OCI-LY1 (cell line): Measurements from ENCODE around the gene ATP6V1G1.

Source experiments
- H2AFZ ChIP-seq: fragments of 200-600 bp; sonication (generic), shearing (Covaris generic); 2 replicates; pipeline ENCODE4 v1.6.0; 2014; ENCODE audit warnings: antibody characterized with exemption, mild to moderate bottlenecking, low read length
- H3F3A ChIP-seq: fragments of 200-600 bp; sonication (generic), shearing (Covaris generic); 2 replicates; pipeline ENCODE4 v1.6.0; 2014; ENCODE audit warnings: mild to moderate bottlenecking, antibody characterized with exemption, low read length, moderate library complexity; ENCODE audit not compliant: insufficient read depth
- H3K27ac ChIP-seq: fragments of 200-600 bp; sonication (generic); 2 replicates; pipeline ENCODE4 v1.5.1; 2014; ENCODE audit warnings: low read length, mixed run types, mild to moderate bottlenecking, low read depth; ENCODE audit not compliant: poor library complexity, severe bottlenecking
- H3K27me3 ChIP-seq: fragments of 200-600 bp; sonication (generic); 2 replicates; pipeline ENCODE4 v1.6.0; 2014; ENCODE audit warnings: antibody characterized with exemption, mild to moderate bottlenecking, low read length, moderate library complexity; ENCODE audit not compliant: insufficient read depth
- H3K36me3 ChIP-seq: fragments of 200-600 bp; sonication (generic); 2 replicates; pipeline ENCODE4 v1.6.1; 2014; ENCODE audit warnings: mild to moderate bottlenecking, antibody characterized with exemption, low read length, moderate library complexity, mixed read lengths; ENCODE audit not compliant: insufficient read depth
- H3K4me1 ChIP-seq: fragments of 200-600 bp; sonication (generic); 2 replicates; pipeline ENCODE4 v1.5.1; 2014; ENCODE audit warnings: mild to moderate bottlenecking, low read length, moderate library complexity; ENCODE audit not compliant: insufficient read depth, severe bottlenecking
- H3K4me2 ChIP-seq: fragments of 200-600 bp; sonication (generic), shearing (Covaris generic); 2 replicates; pipeline ENCODE4 v1.6.1; 2014; ENCODE audit warnings: low read length
- H3K4me3 ChIP-seq: fragments of 200-600 bp; sonication (generic); 2 replicates; pipeline ENCODE4 v1.5.1; 2014; ENCODE audit warnings: low read length, low read depth, mild to moderate bottlenecking, mixed read lengths; ENCODE audit not compliant: poor library complexity, severe bottlenecking
- H3K79me2 ChIP-seq: fragments of 200-600 bp; shearing (Covaris generic); 2 replicates; pipeline ENCODE4 v1.6.1; 2016; ENCODE audit warnings: mixed run types, low read length, mixed read lengths; ENCODE audit not compliant: insufficient read depth
- H3K9ac ChIP-seq: fragments of 200-600 bp; sonication (generic), shearing (Covaris generic); 2 replicates; pipeline ENCODE4 v1.6.1; 2014; ENCODE audit warnings: mild to moderate bottlenecking, low read length, mixed read lengths
- H3K9me2 ChIP-seq: fragments of 200-600 bp; sonication (generic), shearing (Covaris generic); 2 replicates; pipeline ENCODE4 v1.6.1; 2014; ENCODE audit warnings: low read depth, mild to moderate bottlenecking, low read length, mixed read lengths
- H3K9me3 ChIP-seq: fragments of 200-600 bp; shearing (Covaris generic); 2 replicates; pipeline ENCODE4 v1.6.1; 2014; ENCODE audit warnings: low read length, mixed read lengths
- H4K20me1 ChIP-seq: fragments of 200-600 bp; sonication (generic), shearing (Covaris generic); 2 replicates; pipeline ENCODE4 v1.6.0; 2016; ENCODE audit warnings: mild to moderate bottlenecking, low read length; ENCODE audit not compliant: insufficient read depth
- CTCF ChIP-seq: fragments of 200-600 bp; sonication (generic), shearing (Covaris generic); IDR thresholded peaks from 2 replicates; pipeline ENCODE4 v1.5.1; 2017; ENCODE audit warnings: mild to moderate bottlenecking, antibody characterized with exemption, low read length, moderate library complexity, mixed read lengths
- EZH2 ChIP-seq: fragments of 200-600 bp; sonication (generic), shearing (Covaris generic); IDR thresholded peaks from 2 replicates; pipeline ENCODE4 v1.8.0; 2017; ENCODE audit warnings: borderline replicate concordance, mixed run types, mild to moderate bottlenecking, antibody characterized with exemption, low read length, moderate library complexity, mixed read lengths

Gene ATP6V1G1

GRCh38 chr9:114613087-114613486, 25.5 kb downstream of the ATP6V1G1 start:
- Histone ChIP-seq H3K27ac (peak overlapping the region; percentile 96), H3K9me2 (no peaks in the 10 kb centered on the region), H2AFZ (no peak overlapping the region), H3K9ac (peak overlapping the region; percentile 99), H3K4me1 (peaks cover 82% of the 10 kb centered on the region), H3K79me2 (peaks cover 46% of the 10 kb centered on the region), H3K27me3 (no peaks in the 10 kb centered on the region), H3K36me3 (peaks cover 23% of the 10 kb centered on the region), H3K9me3 (no peaks in the 10 kb centered on the region), H4K20me1 (no peaks in the 10 kb centered on the region), H3F3A (peaks cover 3% of the 10 kb centered on the region; the same call in 1 of the 2 replicates), H3K4me3 (peak overlapping the region; percentile 99), H3K4me2 (peak overlapping the region; percentile 89)
- no peak for TF ChIP-seq EZH2
- TF ChIP-seq CTCF: no peak

DNA sequence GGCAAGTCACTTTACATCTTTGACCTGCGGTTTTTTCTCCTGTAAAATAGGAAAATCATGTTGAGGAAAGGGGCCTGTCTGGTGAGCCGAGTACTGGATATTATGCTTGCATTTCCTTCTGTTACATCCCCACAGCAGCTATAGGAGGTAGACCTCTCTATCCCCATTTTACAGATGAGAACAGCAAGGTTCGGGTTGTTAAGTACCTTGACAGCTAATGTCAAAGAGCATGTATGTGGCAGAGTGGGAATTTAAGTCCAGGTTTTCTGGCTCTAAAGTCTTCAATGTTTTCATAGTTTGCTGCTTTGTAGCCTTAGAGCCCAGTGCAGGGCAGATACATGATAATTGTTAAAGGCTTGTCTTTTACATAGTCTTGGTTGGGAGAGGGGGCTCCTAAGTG, 26.4 kb downstream of the ATP6V1G1 start:
- Histone ChIP-seq H3K4me3 (peak overlapping the region; percentile 99), H3K36me3 (peaks cover 24% of the 10 kb centered on the region), H3K9me2 (no peaks in the 10 kb centered on the region), H3K27ac (peak overlapping the region; percentile 96), H3K9ac (peak overlapping the region; percentile 99), H3K4me2 (peak overlapping the region; percentile 89), H3K27me3 (no peaks in the 10 kb centered on the region), H2AFZ (no peak overlapping the region), H3K4me1 (peaks cover 82% of the 10 kb centered on the region), H4K20me1 (no peaks in the 10 kb centered on the region), H3K79me2 (peaks cover 55% of the 10 kb centered on the region), H3F3A (peaks cover 3% of the 10 kb centered on the region; the same call in 1 of the 2 replicates), H3K9me3 (no peaks in the 10 kb centered on the region)
- no peak for TF ChIP-seq EZH2
- no peak for TF ChIP-seq CTCF

GRCh38 chr9:114614373-114614772, 26.8 kb downstream of the ATP6V1G1 start:
- Histone ChIP-seq H3F3A (peaks cover 3% of the 10 kb centered on the region; the same call in 1 of the 2 replicates), H3K36me3 (peaks cover 26% of the 10 kb centered on the region), H3K79me2 (peaks cover 57% of the 10 kb centered on the region), H3K4me3 (peak overlapping the region; percentile 99), H3K27ac (peak overlapping the region; percentile 96), H3K4me1 (peaks cover 84% of the 10 kb centered on the region), H4K20me1 (no peaks in the 10 kb centered on the region), H3K27me3 (no peaks in the 10 kb centered on the region), H3K9me2 (no peaks in the 10 kb centered on the region), H2AFZ (no peak overlapping the region), H3K9me3 (no peaks in the 10 kb centered on the region), H3K4me2 (peak overlapping the region; percentile 89), H3K9ac (peak overlapping the region; percentile 99; the same call in 1 of the 2 replicates)
- TF ChIP-seq CTCF: no peak
- TF ChIP-seq EZH2: no peak
